Measurements from ENCODE around the gene C2CD2.

DNA sequence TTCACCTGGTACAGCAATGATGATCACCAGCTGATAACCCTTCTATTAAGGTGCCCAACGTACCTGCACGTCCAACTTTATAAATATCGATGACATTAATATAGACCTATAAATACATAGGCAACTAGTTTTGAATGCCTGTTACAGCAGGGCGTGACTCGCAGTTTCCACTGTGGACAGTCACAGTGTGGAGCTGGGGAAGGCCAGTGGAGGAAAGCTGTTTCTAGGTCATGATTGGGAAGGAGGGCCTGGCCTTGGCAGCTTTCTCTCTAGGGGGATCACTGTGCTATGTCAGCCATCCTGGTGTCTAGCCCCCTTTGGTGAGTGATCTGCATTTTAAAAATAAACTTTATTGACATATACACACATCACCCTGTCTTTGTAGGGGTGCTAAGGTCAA, 70.2 kb downstream of the C2CD2 start:
- TF ChIP-seq POLR2AphosphoS5 (IDR thresholded peaks at IDR 0.05; ENCODE audit: low read length) (no peak), GABPA (IDR thresholded peaks at IDR 0.05; ENCODE audit: low read depth) (no peak), STAT3 (IDR thresholded peaks at IDR 0.05; ENCODE audit: low read depth, low read length) (no peak), KAT2A (conservative IDR thresholded peaks at IDR 0.05; ENCODE audit: control insufficient read depth, low read depth, low read length) (no peak)
- TF ChIP-seq, protein P1, sequence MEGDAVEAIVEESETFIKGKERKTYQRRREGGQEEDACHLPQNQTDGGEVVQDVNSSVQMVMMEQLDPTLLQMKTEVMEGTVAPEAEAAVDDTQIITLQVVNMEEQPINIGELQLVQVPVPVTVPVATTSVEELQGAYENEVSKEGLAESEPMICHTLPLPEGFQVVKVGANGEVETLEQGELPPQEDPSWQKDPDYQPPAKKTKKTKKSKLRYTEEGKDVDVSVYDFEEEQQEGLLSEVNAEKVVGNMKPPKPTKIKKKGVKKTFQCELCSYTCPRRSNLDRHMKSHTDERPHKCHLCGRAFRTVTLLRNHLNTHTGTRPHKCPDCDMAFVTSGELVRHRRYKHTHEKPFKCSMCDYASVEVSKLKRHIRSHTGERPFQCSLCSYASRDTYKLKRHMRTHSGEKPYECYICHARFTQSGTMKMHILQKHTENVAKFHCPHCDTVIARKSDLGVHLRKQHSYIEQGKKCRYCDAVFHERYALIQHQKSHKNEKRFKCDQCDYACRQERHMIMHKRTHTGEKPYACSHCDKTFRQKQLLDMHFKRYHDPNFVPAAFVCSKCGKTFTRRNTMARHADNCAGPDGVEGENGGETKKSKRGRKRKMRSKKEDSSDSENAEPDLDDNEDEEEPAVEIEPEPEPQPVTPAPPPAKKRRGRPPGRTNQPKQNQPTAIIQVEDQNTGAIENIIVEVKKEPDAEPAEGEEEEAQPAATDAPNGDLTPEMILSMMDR (IDR thresholded peaks at IDR 0.05 in 2 of 3, conservative IDR thresholded peaks at IDR 0.05 in 1 of 3; ENCODE audit: control insufficient read depth in 2 of 3, extremely low read depth in 1 of 3, insufficient read depth in 1 of 3, low read depth in 3 of 3, low read length in 3 of 3), result no peak
- TF ChIP-seq, protein P2, sequence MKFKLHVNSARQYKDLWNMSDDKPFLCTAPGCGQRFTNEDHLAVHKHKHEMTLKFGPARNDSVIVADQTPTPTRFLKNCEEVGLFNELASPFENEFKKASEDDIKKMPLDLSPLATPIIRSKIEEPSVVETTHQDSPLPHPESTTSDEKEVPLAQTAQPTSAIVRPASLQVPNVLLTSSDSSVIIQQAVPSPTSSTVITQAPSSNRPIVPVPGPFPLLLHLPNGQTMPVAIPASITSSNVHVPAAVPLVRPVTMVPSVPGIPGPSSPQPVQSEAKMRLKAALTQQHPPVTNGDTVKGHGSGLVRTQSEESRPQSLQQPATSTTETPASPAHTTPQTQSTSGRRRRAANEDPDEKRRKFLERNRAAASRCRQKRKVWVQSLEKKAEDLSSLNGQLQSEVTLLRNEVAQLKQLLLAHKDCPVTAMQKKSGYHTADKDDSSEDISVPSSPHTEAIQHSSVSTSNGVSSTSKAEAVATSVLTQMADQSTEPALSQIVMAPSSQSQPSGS (IDR thresholded peaks at IDR 0.05; ENCODE audit: low read length), result no peak

Data from GM12878 (cell line).